Activated T-cell treated with anti-CD3 and anti-CD28 coated beads, Interleukin-2, amount 50 U/mL, for 1 hour (primary cell): ENCODE data around the gene APBA2.
A peak's percentile ranks its signal among the peaks of the same experiment; 100 is the strongest.

Experiments used
- DNase-seq: peaks from one replicate; pipeline ENCODE4 v3.0.0-alpha.2; 2020

APBA2 gene

GRCh38 chr15:29094711-29095110, 208.9 kb downstream of the APBA2 start:
- DNase-seq: no peak

GRCh38 chr15:29095746-29096145, 210.0 kb downstream of the APBA2 start:
- DNase-seq: no peak

GRCh38 chr15:29097168-29097567, 211.4 kb downstream of the APBA2 start:
- DNase-seq: no peak

- DNase-seq: no peak
Observed at GRCh38 chr15:29097971-29098370, 212.2 kb downstream of the APBA2 start.

- DNase-seq: no peak
Observed at GRCh38 chr15:29098652-29099051, 212.9 kb downstream of the APBA2 start.

GRCh38 chr15:29099131-29099880, 213.5 kb downstream of the APBA2 start:
- DNase-seq: no peak

GRCh38 chr15:29100486-29101000, 214.8 kb downstream of the APBA2 start:
- DNase-seq: no peak

- DNase-seq: no peak
Observed at GRCh38 chr15:29101491-29101890, 215.7 kb downstream of the APBA2 start.

GRCh38 chr15:29102173-29102794, 216.5 kb downstream of the APBA2 start:
- DNase-seq: peak; percentile 66

GRCh38 chr15:29102911-29103823, 217.4 kb downstream of the APBA2 start:
- DNase-seq: no peak

- peak; percentile 69 for DNase-seq
Observed at GRCh38 chr15:29103824-29104565, 218.2 kb downstream of the APBA2 start.

GRCh38 chr15:29104566-29104880, 218.7 kb downstream of the APBA2 start:
- DNase-seq: no peak

GRCh38 chr15:29105151-29105854, 219.5 kb downstream of the APBA2 start:
- DNase-seq: no peak

GRCh38 chr15:29106116-29106515, 220.3 kb downstream of the APBA2 start:
- DNase-seq: no peak

- DNase-seq: no peak
Observed at GRCh38 chr15:29106551-29107290, 220.9 kb downstream of the APBA2 start.

- DNase-seq: no peak
Observed at GRCh38 chr15:29107291-29107890, 221.6 kb downstream of the APBA2 start.

- DNase-seq: no peak
Observed at GRCh38 chr15:29107971-29108645, 222.3 kb downstream of the APBA2 start.

GRCh38 chr15:29109762-29110161, 224.0 kb downstream of the APBA2 start:
- DNase-seq: no peak

- no peak for DNase-seq
Observed at GRCh38 chr15:29110176-29110575, 224.4 kb downstream of the APBA2 start.

GRCh38 chr15:29110733-29111132, 225.0 kb downstream of the APBA2 start:
- no peak for DNase-seq
